Keratinocyte (primary cell): ENCODE measurements around the gene EDC3. TPM values are rescaled to one million over a fixed set of nuclear protein-coding genes. Genes with fewer than 3 reads are reported as not detected.

Experiments
- DNase-seq: peaks from one replicate; pipeline ENCODE4 v3.0.0-alpha.2; 2011; ENCODE audit warnings: low read depth, missing footprints, low spot score
- FAIRE-seq: peaks from 2 replicates; lab custom pipeline; 2011; peaks lifted over from hg19 to GRCh38; lab: Jason Lieb, UNC
- H2AFZ ChIP-seq: 2 replicates; pipeline ENCODE4 v1.6.0; 2012; ENCODE audit warnings: low read length, control low read depth, inconsistent platforms; ENCODE audit not compliant: control insufficient read depth
- H3K27ac ChIP-seq: 2 replicates; pipeline ENCODE4 v1.5.1; 2011; ENCODE audit warnings: low read length; ENCODE audit not compliant: control insufficient read depth, insufficient read depth
- H3K27me3 ChIP-seq: 3 replicates; pipeline ENCODE4 v1.6.0; 2011; ENCODE audit warnings: low read length; ENCODE audit not compliant: control insufficient read depth, insufficient read depth; ENCODE audit errors: extremely low read depth
- H3K36me3 ChIP-seq, 2 experiments: 2 replicates in 1 of 2; 3 replicates in 1 of 2; pipeline ENCODE4 v1.5.1; 2011; ENCODE audit warnings: low read length in 2 of 2, mild to moderate bottlenecking in 1 of 2; ENCODE audit not compliant: control insufficient read depth in 2 of 2, insufficient read depth in 2 of 2; ENCODE audit errors: extremely low read depth in 1 of 2
- H3K4me1 ChIP-seq: 3 replicates; pipeline ENCODE4 v1.5.1; 2011; ENCODE audit warnings: low read length; ENCODE audit not compliant: control insufficient read depth, insufficient read depth; ENCODE audit errors: extremely low read depth
- H3K4me2 ChIP-seq: 3 replicates; pipeline ENCODE4 v1.6.0; 2011; ENCODE audit warnings: low read depth, low read length; ENCODE audit not compliant: control insufficient read depth, insufficient read depth; ENCODE audit errors: extremely low read depth
- H3K4me3 ChIP-seq, 3 experiments: fragments of 200-600 bp in 1 of 3; sonication (generic) in 1 of 3; 2 replicates in 2 of 3; 3 replicates in 1 of 3; pipeline ENCODE4 v1.5.1; 2011 to 2016; ENCODE audit warnings: low read length in 3 of 3, mild to moderate bottlenecking in 3 of 3, control low read depth in 2 of 3, inconsistent platforms in 1 of 3, low read depth in 1 of 3, mixed read lengths in 1 of 3, mixed run types in 1 of 3, moderate library complexity in 1 of 3; ENCODE audit not compliant: control insufficient read depth in 2 of 3, insufficient read depth in 2 of 3; ENCODE audit errors: extremely low read depth in 1 of 3
- H3K79me2 ChIP-seq: 2 replicates; pipeline ENCODE4 v1.6.0; 2012; ENCODE audit warnings: low read length; ENCODE audit not compliant: control insufficient read depth, insufficient read depth
- H3K9ac ChIP-seq: 3 replicates; pipeline ENCODE4 v1.6.0; 2011; ENCODE audit warnings: low read length; ENCODE audit not compliant: control insufficient read depth, insufficient read depth; ENCODE audit errors: extremely low read depth
- H3K9me1 ChIP-seq: 3 replicates; pipeline ENCODE4 v1.6.0; 2011; ENCODE audit warnings: low read length; ENCODE audit not compliant: control insufficient read depth, insufficient read depth; ENCODE audit errors: extremely low read depth
- H3K9me3 ChIP-seq: 2 replicates; pipeline ENCODE4 v1.5.1; 2012; ENCODE audit warnings: low read depth, low read length; ENCODE audit not compliant: control insufficient read depth
- H4K20me1 ChIP-seq: 3 replicates; pipeline ENCODE4 v1.6.0; 2011; ENCODE audit warnings: low read length; ENCODE audit not compliant: control insufficient read depth, insufficient read depth; ENCODE audit errors: extremely low read depth
- CTCF ChIP-seq, 3 experiments: IDR thresholded peaks in 1 of 3; conservative IDR thresholded peaks in 1 of 3; optimal IDR thresholded peaks in 1 of 3; 2 replicates in 2 of 3; 3 replicates in 1 of 3; pipeline versions ENCODE3 to v1.5.1; 2011; ENCODE audit warnings: low read length in 3 of 3, mild to moderate bottlenecking in 3 of 3, moderate library complexity in 2 of 3, control low read depth in 1 of 3, inconsistent platforms in 1 of 3; ENCODE audit not compliant: insufficient read depth in 2 of 3; ENCODE audit errors: extremely low read depth in 1 of 3
- EZH2 ChIP-seq: IDR thresholded peaks from one replicate; pipeline ENCODE4 v1.6.1; 2012; ENCODE audit warnings: inconsistent platforms, mild to moderate bottlenecking, low read length, moderate library complexity
- dilution Hi-C: fragments of 300-500 bp; cut with MboI; formaldehyde crosslinking; loops from one replicate; pipeline ENCODE4 v1.7.0; 2020; ENCODE audit warnings: low sequenced_read_pairs; ENCODE audit not compliant: extremely low pct_ligation_motif_present
- polyA plus RNA-seq, 5 experiments: library from polyadenylated mRNA; depleted of rRNA in 3 of 5; stranded (reverse) in 3 of 5; stranded (forward) in 1 of 5; unstranded in 1 of 5; fragments of >200 nt; gene quantifications; 1 replicate in 1 of 5; 2 replicates in 3 of 5; 3 replicates in 1 of 5; pipeline versions ENCODE4 v1.2.1 to v1.2.3, GENCODE V29; 2011 to 2012; ENCODE audit warnings: missing spikeins in 2 of 5, low read depth in 1 of 5, low replicate concordance in 1 of 5

Gene EDC3
- polyA plus RNA-seq, 1 donor (not counting 4 experiments of a cell fraction or from before 2014, with no cell fraction given) = 33.6 TPM

GRCh38 chr15:74710319-74711094 lies 14.7 kb upstream of the EDC3 start:
- FAIRE-seq = no peak
- H3K27me3 ChIP-seq = peaks cover 4% of the 10 kb centered on the region
- no peak overlapping the region for H3K4me3 ChIP-seq
- H2AFZ ChIP-seq = no peak overlapping the region
- H3K4me1 ChIP-seq = no peaks in the 10 kb centered on the region
- H3K36me3 ChIP-seq = no peaks in the 10 kb centered on the region
- H4K20me1 ChIP-seq = no peaks in the 10 kb centered on the region
- TF ChIP-seq EZH2 (no peak), CTCF (optimal IDR thresholded peaks at IDR 0.05 in 1 of 3, IDR thresholded peaks at IDR 0.05 in 1 of 3, conservative IDR thresholded peaks at IDR 0.05 in 1 of 3; ENCODE audit: extremely low read depth in 1 of 3, insufficient read depth in 2 of 3, low read length in 3 of 3) (no peak)
- no peak overlapping the region for H3K27ac ChIP-seq
- no peak overlapping the region for H3K4me2 ChIP-seq
- dilution Hi-C loops = no loop called here
- DNase-seq = no peak
- no peaks in the 10 kb centered on the region for H3K9me3 ChIP-seq
- no peaks in the 10 kb centered on the region for H3K9me1 ChIP-seq
- H3K79me2 ChIP-seq = no peaks in the 10 kb centered on the region
- H3K9ac ChIP-seq = no peak overlapping the region

- no peak for FAIRE-seq
- Histone ChIP-seq H3K36me3 (no peaks in the 10 kb centered on the region), H3K9me1 (no peaks in the 10 kb centered on the region), H3K79me2 (no peaks in the 10 kb centered on the region), H3K4me1 (no peaks in the 10 kb centered on the region), H3K27me3 (peaks cover 4% of the 10 kb centered on the region), H4K20me1 (no peaks in the 10 kb centered on the region), H3K27ac (no peak overlapping the region), H3K9me3 (no peaks in the 10 kb centered on the region), H3K4me3 (no peak overlapping the region), H3K4me2 (no peak overlapping the region), H3K9ac (no peak overlapping the region), H2AFZ (no peak overlapping the region)
- TF ChIP-seq EZH2 (no peak), CTCF (optimal IDR thresholded peaks at IDR 0.05 in 1 of 3, IDR thresholded peaks at IDR 0.05 in 1 of 3, conservative IDR thresholded peaks at IDR 0.05 in 1 of 3; ENCODE audit: extremely low read depth in 1 of 3, insufficient read depth in 2 of 3, low read length in 3 of 3) (no peak)
- no peak for DNase-seq
- dilution Hi-C loops = no loop called here
These were observed 14.1 kb upstream of the EDC3 start for GRCh38 chr15:74709892-74710291.
